Tibial artery (tissue), 4 donors: ENCODE measurements around the gene GINS3.

Experiments used
- DNase-seq, 2 donors: peaks; one replicate each; pipeline ENCODE4 v3.0.0-alpha.2; 2019
- H3K27ac ChIP-seq, 2 donors: fragments of 200-600 bp; sonication (generic) in 1 of 2; 1 replicate in 1 of 2; 2 replicates in 1 of 2; pipeline ENCODE4 v1.5.1; 2018 to 2019; ENCODE audit warnings: mild to moderate bottlenecking in 1 of 2
- H3K27me3 ChIP-seq, 2 donors: fragments of 200-600 bp; sonication (generic) in 1 of 2; one replicate each; pipeline versions ENCODE4 v1.5.1 to v1.6.0; 2016 to 2019
- H3K36me3 ChIP-seq, 3 donors: fragments of 200-600 bp; sonication (generic) in 2 of 3; one replicate each; pipeline ENCODE4 v1.5.1; 2016 to 2019; ENCODE audit warnings: mild to moderate bottlenecking in 2 of 3
- H3K4me1 ChIP-seq, 4 donors: fragments of 200-600 bp; sonication (generic) in 2 of 4; 1 replicate in 3 of 4; 2 replicates in 1 of 4; pipeline ENCODE4 v1.5.1; 2016 to 2019
- H3K4me3 ChIP-seq, 2 donors: fragments of 200-600 bp; sonication (generic) in 1 of 2; 1 replicate in 1 of 2; 2 replicates in 1 of 2; pipeline ENCODE4 v1.5.1; 2018 to 2019; ENCODE audit warnings: mild to moderate bottlenecking in 2 of 2
- H3K9me3 ChIP-seq, 3 donors: fragments of 200-600 bp; sonication (generic) in 1 of 3; one replicate each; pipeline ENCODE4 v1.5.1; 2016 to 2019
- intact Hi-C: fragments of 100-400 bp; cut with DNase I; formaldehyde crosslinking; loops from one replicate; pipeline ENCODE4 v1.15.0; 2023; ENCODE audit warnings: low total_unique reads
- TF ChIP-seq, protein P1 (sequence below), 2 experiments: fragments of 200-600 bp in 1 of 2; fragments of 450-650 bp in 1 of 2; IDR thresholded peaks; one replicate each; pipeline ENCODE4 v1.5.1; 2017 to 2019; ENCODE audit warnings: antibody characterized with exemption in 2 of 2, mild to moderate bottlenecking in 1 of 2, moderate library complexity in 1 of 2

GINS3 gene

DNA sequence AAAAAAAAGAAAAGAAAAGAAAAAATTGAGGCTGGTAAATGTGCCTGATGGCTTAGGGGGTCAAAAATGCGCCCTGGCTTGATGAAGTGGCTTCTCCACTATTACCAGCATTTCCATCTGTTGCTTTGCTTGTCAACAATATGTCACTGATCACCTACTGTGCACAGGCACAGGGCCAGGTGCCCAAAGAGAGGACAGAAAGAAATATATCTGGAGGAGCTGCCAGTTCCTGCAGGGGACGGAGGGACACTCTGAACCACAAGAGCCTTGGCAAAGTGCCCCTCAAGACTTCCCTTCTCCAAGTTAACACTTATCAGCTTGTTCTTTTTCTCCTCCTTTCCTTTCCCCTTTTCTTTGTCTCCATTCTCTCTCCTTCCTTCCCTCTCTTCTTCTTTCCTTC lies 34.7 kb downstream of the GINS3 start:
- TF ChIP-seq, protein P1, sequence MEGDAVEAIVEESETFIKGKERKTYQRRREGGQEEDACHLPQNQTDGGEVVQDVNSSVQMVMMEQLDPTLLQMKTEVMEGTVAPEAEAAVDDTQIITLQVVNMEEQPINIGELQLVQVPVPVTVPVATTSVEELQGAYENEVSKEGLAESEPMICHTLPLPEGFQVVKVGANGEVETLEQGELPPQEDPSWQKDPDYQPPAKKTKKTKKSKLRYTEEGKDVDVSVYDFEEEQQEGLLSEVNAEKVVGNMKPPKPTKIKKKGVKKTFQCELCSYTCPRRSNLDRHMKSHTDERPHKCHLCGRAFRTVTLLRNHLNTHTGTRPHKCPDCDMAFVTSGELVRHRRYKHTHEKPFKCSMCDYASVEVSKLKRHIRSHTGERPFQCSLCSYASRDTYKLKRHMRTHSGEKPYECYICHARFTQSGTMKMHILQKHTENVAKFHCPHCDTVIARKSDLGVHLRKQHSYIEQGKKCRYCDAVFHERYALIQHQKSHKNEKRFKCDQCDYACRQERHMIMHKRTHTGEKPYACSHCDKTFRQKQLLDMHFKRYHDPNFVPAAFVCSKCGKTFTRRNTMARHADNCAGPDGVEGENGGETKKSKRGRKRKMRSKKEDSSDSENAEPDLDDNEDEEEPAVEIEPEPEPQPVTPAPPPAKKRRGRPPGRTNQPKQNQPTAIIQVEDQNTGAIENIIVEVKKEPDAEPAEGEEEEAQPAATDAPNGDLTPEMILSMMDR (IDR thresholded peaks at IDR 0.05), result no peak
- H3K4me1 ChIP-seq, result no peaks in the 10 kb centered on the region
- H3K9me3 ChIP-seq, result no peaks in the 10 kb centered on the region
- peak in 1 of 2 donors; percentile 36 for DNase-seq
- intact Hi-C loops, result no loop called here
- no peak overlapping the region for H3K4me3 ChIP-seq
- H3K27ac ChIP-seq, result no peak overlapping the region
- no peaks in the 10 kb centered on the region for H3K36me3 ChIP-seq
- peaks cover 0 to 11% of the 10 kb centered on the region in 2 donors for H3K27me3 ChIP-seq

DNA sequence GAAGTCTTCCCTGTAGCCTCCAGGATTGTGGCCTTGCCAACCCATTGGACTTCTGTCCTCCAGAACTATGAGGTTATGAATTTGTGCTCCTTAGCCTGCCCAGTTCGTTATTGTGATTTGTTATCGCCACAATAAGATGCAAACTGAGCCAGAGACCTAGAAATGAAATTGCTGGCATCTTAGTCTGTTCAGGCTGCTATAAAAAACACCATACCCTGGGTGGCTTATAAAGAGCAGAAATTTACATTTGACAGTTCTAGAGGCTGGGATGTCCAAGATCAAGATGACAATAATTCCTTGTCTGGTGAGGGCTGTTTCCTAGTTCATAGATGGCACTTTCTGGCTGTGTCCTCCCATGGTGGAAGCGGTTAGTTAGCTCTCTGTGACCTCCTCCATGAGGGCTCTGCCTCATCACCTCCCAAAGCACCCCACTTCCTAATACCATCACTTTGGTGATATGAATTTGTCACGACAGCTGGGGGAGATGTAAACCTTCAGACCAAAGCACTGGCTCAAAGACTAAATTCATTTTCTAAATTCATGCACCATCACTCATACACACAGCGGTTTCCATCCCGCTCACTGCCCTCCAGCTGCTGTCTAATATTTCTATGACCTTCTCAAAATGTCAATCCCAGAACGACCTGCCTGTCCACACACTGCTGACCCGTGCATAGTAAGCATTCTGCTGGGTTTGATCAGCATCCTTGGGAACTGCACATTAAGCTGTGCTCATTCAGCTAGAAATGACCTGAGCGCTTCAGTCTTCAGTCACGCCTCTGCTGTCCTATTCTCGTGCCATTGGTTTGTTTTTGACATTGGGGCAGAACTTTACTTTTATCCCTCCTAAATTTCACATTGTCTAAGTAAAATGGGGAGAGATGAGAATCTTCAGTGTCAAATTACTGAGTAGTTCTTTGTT lies 36.6 kb downstream of the GINS3 start:
- intact Hi-C loops, result no loop called here
- Histone ChIP-seq H3K36me3 (no peaks in the 10 kb centered on the region), H3K9me3 (no peaks in the 10 kb centered on the region), H3K4me3 (no peak overlapping the region), H3K27me3 (peaks cover 0 to 13% of the 10 kb centered on the region in 2 donors), H3K27ac (no peak overlapping the region), H3K4me1 (no peaks in the 10 kb centered on the region)
- DNase-seq, result no peak
- TF ChIP-seq, protein P1 (IDR thresholded peaks at IDR 0.05), result no peak

DNA sequence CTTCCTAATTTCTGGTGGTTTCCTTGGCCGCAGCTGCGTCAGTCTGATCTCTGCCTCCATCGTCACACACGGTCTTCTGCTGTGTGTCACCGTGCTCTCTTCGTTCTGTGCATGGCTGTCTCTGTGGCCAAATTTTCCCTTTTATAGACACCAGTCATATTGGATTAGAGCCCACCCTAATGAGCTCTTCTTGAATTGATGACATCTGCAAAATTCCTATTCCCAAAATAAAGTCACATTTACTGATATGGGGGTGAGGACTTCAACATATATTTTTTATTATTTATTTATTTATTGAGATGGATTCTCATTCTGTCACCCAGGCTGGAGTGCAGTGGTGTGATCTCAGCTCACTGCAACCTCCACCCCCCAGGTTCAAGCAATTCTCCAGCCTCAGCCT lies 38.4 kb downstream of the GINS3 start:
- intact Hi-C loops, result no loop called here
- no peak overlapping the region for H3K4me3 ChIP-seq
- no peak for DNase-seq
- H3K9me3 ChIP-seq, result no peaks in the 10 kb centered on the region
- TF ChIP-seq, protein P1 (IDR thresholded peaks at IDR 0.05), result no peak
- H3K36me3 ChIP-seq, result no peaks in the 10 kb centered on the region
- H3K27me3 ChIP-seq, result peaks cover 0 to 13% of the 10 kb centered on the region in 2 donors
- H3K27ac ChIP-seq, result no peak overlapping the region
- H3K4me1 ChIP-seq, result no peaks in the 10 kb centered on the region

DNA sequence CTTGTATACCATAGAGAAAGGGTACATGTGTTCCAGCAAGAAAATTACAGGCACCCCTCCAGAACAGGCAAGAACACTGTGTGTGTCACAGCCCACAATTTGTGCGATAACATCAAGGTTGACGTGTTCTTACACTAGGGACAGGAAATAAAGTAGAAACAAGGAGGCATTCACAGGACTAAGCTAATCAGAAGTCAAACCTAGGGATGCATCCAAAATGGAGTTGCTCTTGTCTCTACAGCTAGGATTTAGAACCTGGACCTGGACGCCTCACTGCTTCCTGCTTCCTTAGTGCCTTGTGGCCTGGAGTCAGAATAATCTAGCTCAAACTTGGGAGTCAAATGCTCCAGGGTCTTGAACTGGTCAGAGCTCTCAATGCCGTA lies 41.3 kb downstream of the GINS3 start:
- Histone ChIP-seq H3K27me3 (peaks cover 0 to 13% of the 10 kb centered on the region in 2 donors), H3K36me3 (no peaks in the 10 kb centered on the region), H3K4me1 (no peaks in the 10 kb centered on the region), H3K27ac (no peak overlapping the region), H3K9me3 (no peaks in the 10 kb centered on the region), H3K4me3 (no peak overlapping the region)
- TF ChIP-seq, protein P1 (IDR thresholded peaks at IDR 0.05), result no peak
- intact Hi-C loops, result no loop called here
- DNase-seq, result no peak

DNA sequence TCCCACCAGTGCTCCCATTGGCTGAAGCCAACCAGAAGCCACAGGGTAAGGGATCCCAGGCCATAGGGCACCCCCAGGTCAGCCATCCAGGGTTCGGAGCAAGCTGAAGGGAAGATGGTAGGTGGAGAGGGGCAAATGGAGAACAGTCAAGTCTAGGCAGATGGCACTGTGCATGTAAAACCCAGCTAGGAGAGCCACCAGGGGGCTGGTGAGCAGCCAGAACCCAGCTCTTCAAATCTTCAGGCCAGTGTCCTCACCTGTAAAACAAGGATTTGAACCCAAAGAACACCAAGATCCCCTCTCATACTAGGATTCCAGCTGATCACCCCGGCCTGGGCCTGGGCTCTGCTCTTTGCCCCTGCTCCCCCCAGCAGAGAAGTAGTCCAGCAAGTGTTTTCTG lies 43.5 kb downstream of the GINS3 start:
- H3K9me3 ChIP-seq, result no peaks in the 10 kb centered on the region
- H3K27ac ChIP-seq, result no peak overlapping the region
- TF ChIP-seq, protein P1 (IDR thresholded peaks at IDR 0.05), result no peak
- peaks cover 0 to 13% of the 10 kb centered on the region in 2 donors for H3K27me3 ChIP-seq
- H3K4me3 ChIP-seq, result no peak overlapping the region
- intact Hi-C loops, result no loop called here
- no peak for DNase-seq
- H3K36me3 ChIP-seq, result no peaks in the 10 kb centered on the region
- H3K4me1 ChIP-seq, result no peaks in the 10 kb centered on the region
